Measurements from ENCODE around the gene TAF13. TPM values are rescaled to one million over a fixed set of nuclear protein-coding genes. Genes with fewer than 3 reads are reported as not detected.

TAF13 gene
- total RNA-seq, 1 donor from 2014 or later = 48.4 TPM

DNA sequence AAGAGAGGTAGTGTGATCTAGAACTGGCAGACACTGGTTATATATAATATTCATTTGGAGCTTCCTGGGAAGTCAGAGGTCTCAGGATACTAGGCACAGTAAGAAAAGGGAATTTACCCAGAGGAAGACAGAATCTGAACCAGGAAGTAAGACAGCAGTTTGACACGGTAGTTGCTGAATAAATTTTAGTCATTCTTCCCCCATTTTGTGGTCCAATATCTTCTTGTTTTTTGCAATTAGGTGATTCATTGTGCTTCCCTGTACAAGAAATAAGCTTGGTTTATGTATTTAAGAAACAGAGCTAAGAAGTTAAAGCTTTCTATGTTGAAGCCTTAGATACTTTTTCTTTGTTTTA, 16.0 kb upstream of the TAF13 start:
- Histone ChIP-seq H2AFZ (replicated peaks) (no peak overlapping the region), H3K9ac (peak overlapping the region; percentile 68), H3K9me3 (ENCODE audit: low read depth) (no peaks in the 10 kb centered on the region), H4K20me1 (ENCODE audit: low read depth) (peaks cover 4% of the 10 kb centered on the region), H3K27me3 (no peaks in the 10 kb centered on the region), H3F3A (ENCODE audit: low read depth) (peaks cover 39% of the 10 kb centered on the region), H3K4me1 (peaks cover 11% of the 10 kb centered on the region), H3K36me3 (peaks cover 3% of the 10 kb centered on the region), H3K4me2 (peak overlapping the region; percentile 90), H3K27ac (no peak overlapping the region), H3K79me2 (ENCODE audit: low read depth) (peaks cover 25% of the 10 kb centered on the region), H3K4me3 (peak overlapping the region; percentile 80)
- no peaks in the 10 kb centered on the region for H3K27me3 Mint-ChIP-seq (ENCODE audit: insufficient read depth, low read depth)
- peaks cover 3% of the 10 kb centered on the region for H3K9me3 Mint-ChIP-seq
- H3K36me3 Mint-ChIP-seq = peaks cover 3% of the 10 kb centered on the region
- H3K4me1 Mint-ChIP-seq = peaks cover 32% of the 10 kb centered on the region
- DNase-seq (ENCODE audit: low spot score) = no peak
- H3K27ac Mint-ChIP-seq = no peak overlapping the region
- H3K4me3 Mint-ChIP-seq = peak overlapping the region; percentile 93
- no peak for TF ChIP-seq EZH2phosphoT487 (IDR thresholded peaks at IDR 0.05)
- no peak for TF ChIP-seq CTCF (IDR thresholded peaks at IDR 0.05)
- no peak for TF ChIP-seq EZH2 (IDR thresholded peaks at IDR 0.05)

GRCh38 chr1:109091078-109091838, 15.5 kb upstream of the TAF13 start:
- peaks cover 3% of the 10 kb centered on the region for H3K9me3 Mint-ChIP-seq
- Histone ChIP-seq H3K4me1 (peaks cover 11% of the 10 kb centered on the region), H3K9ac (peak overlapping the region; percentile 68), H4K20me1 (ENCODE audit: low read depth) (peaks cover 4% of the 10 kb centered on the region), H3K79me2 (ENCODE audit: low read depth) (peaks cover 25% of the 10 kb centered on the region), H3K9me3 (ENCODE audit: low read depth) (no peaks in the 10 kb centered on the region), H3K4me2 (peak overlapping the region; percentile 90), H3K36me3 (peaks cover 3% of the 10 kb centered on the region), H2AFZ (replicated peaks) (peak overlapping the region; percentile 94), H3K27ac (peak overlapping the region; percentile 65), H3K27me3 (no peaks in the 10 kb centered on the region), H3K4me3 (peak overlapping the region; percentile 80), H3F3A (ENCODE audit: low read depth) (peaks cover 39% of the 10 kb centered on the region)
- H3K27me3 Mint-ChIP-seq (ENCODE audit: insufficient read depth, low read depth) = no peaks in the 10 kb centered on the region
- DNase-seq (ENCODE audit: low spot score) = peak; percentile 55
- H3K27ac Mint-ChIP-seq = peak overlapping the region; percentile 58
- peaks cover 32% of the 10 kb centered on the region for H3K4me1 Mint-ChIP-seq
- peak overlapping the region; percentile 93 for H3K4me3 Mint-ChIP-seq
- H3K36me3 Mint-ChIP-seq = peaks cover 3% of the 10 kb centered on the region
- no peak for TF ChIP-seq CTCF (IDR thresholded peaks at IDR 0.05)
- no peak for TF ChIP-seq EZH2 (IDR thresholded peaks at IDR 0.05)
- TF ChIP-seq EZH2phosphoT487 (IDR thresholded peaks at IDR 0.05) = no peak

DNA sequence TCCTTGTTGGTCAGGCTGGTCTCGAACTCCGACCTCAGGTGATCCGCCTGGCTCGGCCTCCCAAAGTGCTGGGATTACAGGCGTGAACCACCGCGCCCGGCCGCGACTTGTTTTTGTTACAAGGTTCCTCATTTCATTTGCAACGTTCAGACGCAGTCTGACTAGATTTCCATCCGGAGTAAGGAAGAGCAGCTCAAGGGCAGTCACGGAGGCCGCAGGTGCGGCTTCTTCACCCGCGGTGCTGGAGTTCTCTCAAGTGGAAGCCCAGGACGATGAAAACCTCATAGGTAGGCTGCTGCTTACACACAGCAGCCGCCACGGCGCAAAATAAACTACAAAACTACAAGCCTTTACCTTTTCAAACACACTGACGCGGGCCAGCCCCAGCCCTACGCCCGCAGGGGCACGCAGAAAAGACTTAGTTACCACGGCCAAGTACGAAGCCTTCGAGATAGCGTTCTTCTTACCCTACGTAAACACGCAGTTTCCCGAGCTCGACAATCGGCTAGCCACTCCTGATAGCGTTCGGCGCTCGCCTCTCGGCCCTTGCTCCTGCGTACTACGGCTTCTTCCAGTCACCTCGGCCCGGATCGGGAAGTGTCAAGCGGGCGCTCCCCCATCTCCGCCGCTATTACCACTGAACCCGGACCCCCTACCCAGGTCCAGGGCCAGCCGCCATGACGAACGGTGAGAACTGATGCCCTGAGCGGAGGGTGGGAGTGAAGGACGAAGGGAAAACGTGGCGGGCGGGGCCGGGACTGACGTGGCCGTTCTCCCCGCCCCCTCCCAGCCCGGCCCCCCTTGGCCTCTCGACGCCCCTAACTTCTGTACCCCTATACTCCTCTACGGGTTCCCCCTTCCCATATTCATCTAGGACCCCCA, 14.6 kb upstream of the TAF13 start, which contains the start of gene TMEM167B:
TMEM167B (plus strand) TSS at position 569 of the 882 bp plus-strand sequence; CDS start at position 678, 109 bp downstream.
- Histone ChIP-seq H4K20me1 (ENCODE audit: low read depth) (peaks cover 4% of the 10 kb centered on the region), H3K79me2 (ENCODE audit: low read depth) (peaks cover 25% of the 10 kb centered on the region), H3K36me3 (peaks cover 3% of the 10 kb centered on the region), H3K9ac (peak within 1 kb of the TSS; percentile 68), H3K4me2 (peak within 1 kb of the TSS; percentile 90), H3K4me1 (peaks cover 11% of the 10 kb centered on the region), H3F3A (ENCODE audit: low read depth) (peaks cover 32% of the 10 kb centered on the region), H3K27me3 (no peaks in the 10 kb centered on the region), H3K9me3 (ENCODE audit: low read depth) (no peaks in the 10 kb centered on the region), H2AFZ (replicated peaks) (peak within 1 kb of the TSS; percentile 94), H3K4me3 (peak within 1 kb of the TSS; percentile 80), H3K27ac (peak within 1 kb of the TSS; percentile 65)
- Mint-ChIP-seq H3K9me3 (peaks cover 3% of the 10 kb centered on the region), H3K4me1 (peaks cover 32% of the 10 kb centered on the region), H3K36me3 (peaks cover 3% of the 10 kb centered on the region), H3K27me3 (ENCODE audit: insufficient read depth, low read depth) (no peaks in the 10 kb centered on the region), H3K27ac (peak within 1 kb of the TSS; percentile 93), H3K4me3 (peak within 1 kb of the TSS; percentile 93)
- peak; percentile 96 for DNase-seq (ENCODE audit: low spot score)
- TF ChIP-seq EZH2 (IDR thresholded peaks at IDR 0.05) (no peak), EZH2phosphoT487 (IDR thresholded peaks at IDR 0.05) (no peak), CTCF (IDR thresholded peaks at IDR 0.05) (no peak)
